GM23338 (cell line): ENCODE results near the gene TBC1D7. TPM values are rescaled to one million over a fixed set of nuclear protein-coding genes. Genes with fewer than 3 reads are reported as not detected.

Experiments used
- ATAC-seq: fragments of 200-7000 bp; cut with Tn5 transposase; 3 replicates; pipeline ENCODE4 v1.9.1; 2020
- DNase-seq: peaks from one replicate; pipeline ENCODE4 v3.0.0-alpha.2; 2015; ENCODE audit warnings: low spot score
- H2AFZ ChIP-seq: fragments of 200-600 bp; sonication (generic); 2 replicates; pipeline ENCODE4 v1.8.0; 2016; ENCODE audit warnings: antibody characterized with exemption, mild to moderate bottlenecking, moderate library complexity
- H3F3A ChIP-seq: fragments of 200-600 bp; sonication (generic); replicated peaks from 2 replicates; pipeline ENCODE4 v1.8.0; 2017; ENCODE audit warnings: antibody characterized with exemption, mixed run types, low read depth
- H3K27ac ChIP-seq: fragments of 200-600 bp; sonication (generic); 2 replicates; pipeline ENCODE4 v1.6.1; 2016; ENCODE audit warnings: low read depth
- H3K27me3 ChIP-seq: fragments of 200-600 bp; sonication (generic); 2 replicates; pipeline ENCODE4 v1.8.0; 2016; ENCODE audit warnings: mild to moderate bottlenecking, mixed run types, moderate library complexity; ENCODE audit not compliant: insufficient read depth
- H3K36me3 ChIP-seq: fragments of 200-600 bp; sonication (generic); 2 replicates; pipeline ENCODE4 v1.8.0; 2016; ENCODE audit warnings: mild to moderate bottlenecking; ENCODE audit not compliant: insufficient read depth
- H3K4me1 ChIP-seq: fragments of 200-600 bp; sonication (generic); 2 replicates; pipeline ENCODE4 v1.8.0; 2016; ENCODE audit warnings: mild to moderate bottlenecking, moderate library complexity; ENCODE audit not compliant: insufficient read depth
- H3K4me2 ChIP-seq: fragments of 200-600 bp; sonication (generic); 2 replicates; pipeline ENCODE4 v1.7.1; 2017; ENCODE audit warnings: mixed run types
- H3K4me3 ChIP-seq: fragments of 200-600 bp; sonication (generic); 2 replicates; pipeline ENCODE4 v1.6.1; 2016; ENCODE audit warnings: mixed run types
- H3K79me2 ChIP-seq: fragments of 200-600 bp; sonication (generic); replicated peaks from 2 replicates; pipeline ENCODE4 v1.8.0; 2017; ENCODE audit warnings: mild to moderate bottlenecking; ENCODE audit not compliant: insufficient read depth
- H3K9me2 ChIP-seq: fragments of 200-600 bp; sonication (generic); 2 replicates; pipeline ENCODE4 v1.8.0; 2017; ENCODE audit not compliant: insufficient read depth
- H4K20me1 ChIP-seq: fragments of 200-600 bp; sonication (generic); replicated peaks from 2 replicates; pipeline ENCODE4 v1.8.0; 2017; ENCODE audit warnings: mild to moderate bottlenecking; ENCODE audit not compliant: insufficient read depth
- H3K27ac Mint-ChIP-seq: 2 replicates; pipeline ENCODE4 v1.8.0; 2020; ENCODE audit warnings: inconsistent platforms, mild to moderate bottlenecking, moderate library complexity, mixed read lengths
- H3K27me3 Mint-ChIP-seq: 3 replicates; pipeline ENCODE4 v1.8.0; 2022; ENCODE audit warnings: low read depth, mild to moderate bottlenecking, moderate library complexity, mixed read lengths, inconsistent platforms; ENCODE audit not compliant: insufficient read depth, poor library complexity
- H3K36me3 Mint-ChIP-seq: 3 replicates; pipeline ENCODE4 v1.8.0; 2021; ENCODE audit warnings: low read depth, mild to moderate bottlenecking, inconsistent platforms, moderate library complexity, mixed read lengths
- H3K4me1 Mint-ChIP-seq: 3 replicates; pipeline ENCODE4 v1.8.0; 2020; ENCODE audit warnings: mild to moderate bottlenecking, inconsistent platforms, mixed read lengths
- H3K4me3 Mint-ChIP-seq: 3 replicates; pipeline ENCODE4 v1.8.0; 2021; ENCODE audit warnings: moderate library complexity, mild to moderate bottlenecking, inconsistent platforms, mixed read lengths
- H3K9me3 Mint-ChIP-seq: 3 replicates; pipeline ENCODE4 v1.8.0; 2020; ENCODE audit warnings: moderate library complexity, mild to moderate bottlenecking, inconsistent platforms, mixed read lengths
- CTCF ChIP-seq, 2 experiments: fragments of 200-600 bp in 1 of 2; sonication (generic) in 1 of 2; conservative IDR thresholded peaks; 2 replicates each; pipeline versions ENCODE4 v1.5.1 to v1.6.1; 2016 to 2017; ENCODE audit warnings: antibody characterized with exemption in 2 of 2, low read depth in 2 of 2, mild to moderate bottlenecking in 2 of 2, moderate library complexity in 1 of 2
- ETS1 ChIP-seq: IDR thresholded peaks from 2 replicates; pipeline ENCODE4 v1.6.1; 2016; ENCODE audit warnings: antibody characterized with exemption
- EZH2phosphoT487 ChIP-seq: fragments of 200-600 bp; sonication (generic); IDR thresholded peaks from one replicate; pipeline ENCODE4 v1.8.1; 2018; ENCODE audit warnings: antibody characterized with exemption; ENCODE audit not compliant: unreplicated experiment
- NANOG ChIP-seq: IDR thresholded peaks from 2 replicates; pipeline ENCODE4 v1.6.1; 2016; ENCODE audit warnings: antibody characterized with exemption, borderline replicate concordance
- POLR2AphosphoS5 ChIP-seq: IDR thresholded peaks from 2 replicates; pipeline ENCODE4 v1.6.1; 2016; ENCODE audit warnings: antibody characterized with exemption, low read depth
- STAT1 ChIP-seq: IDR thresholded peaks from one replicate; pipeline ENCODE4 v1.6.1; 2016; ENCODE audit warnings: antibody characterized with exemption; ENCODE audit not compliant: unreplicated experiment
- ZNF114 ChIP-seq: fragments of 250-450 bp; sonication (Bioruptor Pico); IDR thresholded peaks from 2 replicates; pipeline ENCODE4 v1.5.0; 2020; ENCODE audit warnings: mild to moderate bottlenecking, moderate library complexity
- ZNF462 ChIP-seq: fragments of 250-450 bp; sonication (Bioruptor Pico); IDR thresholded peaks from 2 replicates; pipeline ENCODE4 v1.5.0; 2020; ENCODE audit warnings: mild to moderate bottlenecking, moderate library complexity
- polyA plus RNA-seq: library from polyadenylated mRNA; unstranded; fragments of >200 nt; fragmentation: Nextera tagmentation; extraction: Ambion mirVana; gene quantifications from 2 replicates; pipeline ENCODE4 v1.2.1, GENCODE V29; 2016
- total RNA-seq: library from RNA; depleted of rRNA; stranded (reverse); fragments of >200 nt; shearing (Covaris generic); gene quantifications from 2 replicates; pipeline ENCODE4 v1.2.3, GENCODE V29; 2014

Gene TBC1D7
- total and polyA plus RNA-seq, 2 experiments from 2014 or later: 62.0 to 70.4 TPM

GRCh38 chr6:13278991-13279390 lies 49.3 kb downstream of the TBC1D7 start:
- Mint-ChIP-seq H3K27me3 (peaks cover 7% of the 10 kb centered on the region), H3K36me3 (peaks cover 3% of the 10 kb centered on the region), H3K4me1 (peaks cover 16% of the 10 kb centered on the region), H3K27ac (no peak overlapping the region), H3K9me3 (no peaks in the 10 kb centered on the region), H3K4me3 (no peak overlapping the region)
- DNase-seq (no peak), ATAC-seq (no peak)
- H3F3A ChIP-seq: no peaks in the 10 kb centered on the region
- no peaks in the 10 kb centered on the region for H3K27me3 ChIP-seq
- H3K9me2 ChIP-seq: no peaks in the 10 kb centered on the region
- no peak overlapping the region for H3K4me2 ChIP-seq
- TF ChIP-seq CTCF (conservative IDR thresholded peaks at IDR 0.05; ENCODE audit: low read depth in 2 of 2) (no peak), ZNF462 (CRISPR knock-in tag) (no peak), ETS1 (no peak), ZNF114 (CRISPR knock-in tag) (no peak), STAT1 (no peak), EZH2phosphoT487 (no peak), NANOG (no peak), POLR2AphosphoS5 (no peak)
- no peak overlapping the region for H2AFZ ChIP-seq
- H4K20me1 ChIP-seq: no peaks in the 10 kb centered on the region
- no peak overlapping the region for H3K4me3 ChIP-seq
- H3K27ac ChIP-seq: no peak overlapping the region
- H3K79me2 ChIP-seq: no peaks in the 10 kb centered on the region
- no peaks in the 10 kb centered on the region for H3K36me3 ChIP-seq
- peaks cover 10% of the 10 kb centered on the region; the same call in 1 of the 2 replicates for H3K4me1 ChIP-seq
